LNCaP clone FGC (cell line): ENCODE measurements around the gene APBB2.
"Not testable (repeated sequence)": the region's sequence is repeated elsewhere in the genome, so short reads cannot be mapped to it uniquely, and the experiment has no call there.

Source experiments
- DNase-seq: peaks from one replicate; pipeline ENCODE4 v3.0.0-alpha.2; 2011; ENCODE audit warnings: low read depth
- H3K4me3 ChIP-seq: 2 replicates; pipeline ENCODE4 v1.5.1; 2011; ENCODE audit warnings: mild to moderate bottlenecking, low read depth, low read length, control low read depth
- CTCF ChIP-seq: IDR thresholded peaks from 2 replicates; pipeline ENCODE4 v1.5.1; 2012; ENCODE audit warnings: mild to moderate bottlenecking; ENCODE audit not compliant: control insufficient read depth, insufficient read depth; ENCODE audit errors: extremely low read depth

The APBB2 gene

DNA sequence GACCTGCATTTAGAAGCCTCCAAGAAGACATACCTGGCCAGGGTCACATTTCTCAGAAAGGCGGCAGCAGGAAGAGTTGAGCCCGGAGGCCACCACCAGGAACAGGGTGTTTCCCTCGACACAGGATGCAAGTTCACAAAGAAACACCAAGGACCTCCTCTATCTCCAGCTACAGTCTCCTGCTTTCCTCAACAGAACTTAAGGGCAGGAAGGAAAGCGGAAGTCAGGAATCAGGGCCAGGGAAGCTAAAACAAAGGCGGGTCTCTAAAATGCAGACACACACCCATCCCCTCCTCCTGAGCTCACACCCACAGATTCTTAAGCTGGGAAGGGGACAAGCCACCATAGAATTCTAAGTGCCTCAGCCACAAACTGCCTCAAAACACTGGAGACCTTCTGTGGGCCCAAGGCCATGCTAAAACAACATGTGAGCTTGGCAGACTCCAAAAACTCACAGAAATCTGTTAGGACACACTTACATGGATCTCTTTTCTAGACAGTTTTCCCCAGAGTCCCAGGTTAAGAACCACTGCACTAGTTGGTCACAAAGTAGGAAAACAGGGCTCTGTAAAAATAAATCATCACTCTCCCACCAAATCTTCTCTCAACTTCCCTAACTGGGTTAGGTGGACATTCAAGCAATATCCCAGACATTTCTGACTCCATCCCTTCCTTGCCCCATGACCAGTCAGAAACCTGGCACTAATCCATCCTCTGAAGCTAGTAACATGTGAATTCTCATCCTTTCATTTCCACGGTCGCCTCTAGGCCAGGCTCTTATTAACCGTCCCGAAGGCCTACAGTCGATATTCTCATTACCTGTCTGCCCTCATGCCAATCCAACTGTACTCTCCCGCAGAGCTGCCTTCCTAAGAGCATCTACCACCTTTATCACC lies 163.2 kb downstream of the APBB2 start:
- no peak for DNase-seq
- TF ChIP-seq CTCF: no peak
- H3K4me3 ChIP-seq: no peak overlapping the region

GRCh38 chr4:41050116-41050515 lies 164.2 kb downstream of the APBB2 start:
- no peak overlapping the region for H3K4me3 ChIP-seq
- TF ChIP-seq CTCF: no peak
- no peak for DNase-seq

DNA sequence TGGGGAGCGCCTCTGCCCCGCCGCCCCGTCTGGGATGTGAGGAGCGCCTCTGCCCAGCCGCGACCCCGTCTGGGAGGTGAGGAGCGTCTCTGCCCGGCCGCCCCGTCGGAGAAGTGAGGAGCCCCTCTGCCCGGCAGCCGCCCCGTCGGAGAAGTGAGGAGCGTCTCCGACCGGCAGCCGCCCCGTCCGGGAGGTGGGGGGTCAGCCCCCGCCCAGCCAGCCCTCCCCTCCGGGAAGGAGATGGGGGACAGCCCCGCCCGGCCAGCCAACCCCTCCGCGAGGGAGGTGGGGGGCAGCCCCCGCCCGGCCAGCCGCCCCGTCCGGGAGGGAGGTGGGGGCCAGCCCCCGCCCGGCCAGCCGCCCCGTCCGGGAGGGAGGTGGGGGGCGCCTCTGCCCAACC lies 165.2 kb downstream of the APBB2 start:
- not testable (repeated sequence) for H3K4me3 ChIP-seq, DNase-seq

- TF ChIP-seq CTCF: no peak
- H3K4me3 ChIP-seq: no peak overlapping the region
- no peak for DNase-seq
These were observed 169.6 kb downstream of the APBB2 start for GRCh38 chr4:41044791-41045190.

- H3K4me3 ChIP-seq: no peak overlapping the region
- TF ChIP-seq CTCF: no peak
- no peak for DNase-seq
These were observed 170.2 kb downstream of the APBB2 start for GRCh38 chr4:41044165-41044564.

DNA sequence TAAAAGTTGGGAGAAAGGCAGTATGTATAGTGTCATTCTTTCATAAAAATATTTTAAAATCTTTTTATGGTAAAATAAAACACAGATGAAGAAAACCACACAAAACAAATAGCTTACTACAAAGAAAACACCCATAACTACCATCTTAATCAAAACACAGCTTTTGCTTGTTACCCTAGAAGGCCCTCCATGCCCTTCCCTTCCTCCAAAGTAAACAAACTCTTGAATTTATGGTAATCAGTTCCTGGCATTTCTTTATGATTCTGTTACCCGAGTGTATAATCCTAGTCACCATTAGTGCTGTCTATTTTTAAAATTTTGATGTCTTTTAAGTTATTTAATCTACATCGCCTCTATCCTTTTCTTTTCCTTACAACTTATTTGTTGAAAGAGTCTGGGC lies 170.9 kb downstream of the APBB2 start:
- no peak overlapping the region for H3K4me3 ChIP-seq
- no peak for DNase-seq
- no peak for TF ChIP-seq CTCF

GRCh38 chr4:41041551-41041950 lies 172.8 kb downstream of the APBB2 start:
- no peak for DNase-seq
- no peak overlapping the region for H3K4me3 ChIP-seq
- no peak for TF ChIP-seq CTCF
